ENCODE measurements around the gene MCF2L2. TPM values are rescaled to one million over a fixed set of nuclear protein-coding genes. Genes with fewer than 3 reads are reported as not detected.
A peak's percentile ranks its signal among the peaks of the same experiment; 100 is the strongest.
"Not testable (repeated sequence)": the region's sequence is repeated elsewhere in the genome, so short reads cannot be mapped to it uniquely, and the experiment has no call there.

The MCF2L2 gene
- total RNA-seq, 1 experiment from 2014 or later = 0.15 TPM

GRCh38 chr3:183210341-183210740 lies 218.1 kb downstream of the MCF2L2 start:
- DNase-seq (ENCODE audit: low read depth) = no peak

DNA sequence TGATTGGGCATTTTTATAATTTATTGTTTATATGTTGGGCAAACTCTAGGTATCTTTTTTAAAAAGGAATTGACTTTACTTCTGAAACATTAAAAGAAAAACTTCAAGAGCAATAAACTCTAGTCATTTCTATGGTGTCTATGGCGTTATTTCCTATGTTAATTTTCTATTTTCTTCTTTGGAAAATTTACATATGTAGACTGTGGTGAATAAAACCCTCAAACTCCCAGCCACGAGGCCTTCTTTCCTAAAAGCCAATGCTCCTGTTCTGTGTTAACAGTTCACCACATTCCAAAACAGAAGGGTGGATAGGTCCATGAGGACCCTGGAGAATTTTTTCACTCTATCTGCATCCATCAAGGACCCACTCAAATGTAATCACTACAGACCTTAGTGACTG lies 219.6 kb downstream of the MCF2L2 start:
- DNase-seq (ENCODE audit: low read depth) = no peak

- no peak for DNase-seq (ENCODE audit: low read depth)
Measured at GRCh38 chr3:183208260-183208659, 220.2 kb downstream of the MCF2L2 start.

- no peak for DNase-seq (ENCODE audit: low read depth)
Measured at GRCh38 chr3:183203670-183204069, 224.7 kb downstream of the MCF2L2 start.

- DNase-seq (ENCODE audit: low read depth) = peak; percentile 37
Measured at GRCh38 chr3:183202004-183202722, 226.3 kb downstream of the MCF2L2 start.

- no peak for DNase-seq (ENCODE audit: low read depth)
Measured at GRCh38 chr3:183198939-183199338, 229.5 kb downstream of the MCF2L2 start.

GRCh38 chr3:183197734-183198133 lies 230.7 kb downstream of the MCF2L2 start:
- no peak for DNase-seq (ENCODE audit: low read depth)

DNA sequence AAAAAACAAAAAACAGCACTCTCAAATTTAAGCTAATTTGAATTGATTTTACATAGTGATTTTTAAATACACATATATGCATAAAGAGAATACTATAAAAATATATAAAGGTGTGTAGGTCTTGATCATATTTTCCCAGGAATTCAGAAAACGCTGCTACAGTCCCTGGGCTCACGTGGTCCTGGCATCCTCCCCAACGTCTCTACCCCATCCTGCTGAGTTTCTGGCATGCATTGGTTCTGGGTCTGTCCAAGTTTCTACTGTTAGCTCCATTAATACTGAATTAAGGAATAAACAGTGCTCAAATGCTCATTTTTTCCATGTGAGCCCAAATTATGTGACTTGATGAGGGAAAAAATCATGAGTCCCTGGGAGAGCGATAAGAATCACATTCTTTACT lies 233.2 kb downstream of the MCF2L2 start:
- no peak for DNase-seq (ENCODE audit: low read depth)

DNA sequence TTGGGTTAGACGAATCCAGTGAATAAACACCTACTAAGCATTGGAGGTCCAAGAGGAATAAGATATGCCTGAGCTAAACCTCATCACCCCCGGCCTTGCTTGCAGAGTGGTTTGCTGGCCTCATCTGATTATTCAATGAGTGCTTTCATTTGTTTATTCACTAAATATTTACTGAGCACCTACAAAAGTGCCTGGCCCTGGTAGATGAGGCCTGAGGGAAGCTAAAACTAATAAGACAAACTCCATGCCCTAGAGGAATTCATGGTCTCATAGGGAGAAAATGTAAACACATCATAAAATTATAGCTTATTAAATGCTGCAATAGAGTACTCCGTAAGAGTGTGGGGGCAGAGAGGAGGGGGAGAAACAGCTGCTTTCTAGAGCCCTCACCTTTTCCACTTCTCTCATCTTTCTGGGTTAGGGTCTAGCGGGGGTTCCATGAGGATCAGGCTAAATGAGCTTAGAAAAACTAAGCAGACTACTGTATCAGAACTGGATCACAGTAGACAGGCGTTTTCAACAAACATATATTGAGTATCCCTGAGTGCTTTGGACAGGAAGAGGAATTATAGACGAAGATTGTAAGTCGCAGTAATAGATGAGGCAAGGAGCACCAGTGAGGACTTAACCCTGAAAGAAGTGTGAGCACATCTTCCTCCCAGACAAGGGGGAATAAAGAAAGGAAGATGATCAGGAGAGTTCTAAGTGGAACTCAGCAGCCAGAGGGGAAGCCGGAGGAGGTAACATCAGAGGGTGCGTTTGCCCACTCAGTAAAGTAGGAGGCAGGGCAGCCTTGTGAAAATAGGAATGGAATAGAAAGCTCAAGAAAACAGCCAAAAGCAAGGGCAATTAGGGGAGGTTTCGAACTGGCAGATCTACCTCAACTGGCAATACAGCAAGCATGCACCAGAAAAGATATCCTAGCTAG lies 234.4 kb downstream of the MCF2L2 start:
- peak; percentile 69 for DNase-seq (ENCODE audit: low read depth)

GRCh38 chr3:183192650-183193300 lies 235.6 kb downstream of the MCF2L2 start:
- peak; percentile 44 for DNase-seq (ENCODE audit: low read depth)

- DNase-seq (ENCODE audit: low read depth) = peak; percentile 65
Measured at GRCh38 chr3:183189641-183190040, 238.8 kb downstream of the MCF2L2 start.

GRCh38 chr3:183188895-183189462 lies 239.4 kb downstream of the MCF2L2 start:
- DNase-seq (ENCODE audit: low read depth) = no peak

DNA sequence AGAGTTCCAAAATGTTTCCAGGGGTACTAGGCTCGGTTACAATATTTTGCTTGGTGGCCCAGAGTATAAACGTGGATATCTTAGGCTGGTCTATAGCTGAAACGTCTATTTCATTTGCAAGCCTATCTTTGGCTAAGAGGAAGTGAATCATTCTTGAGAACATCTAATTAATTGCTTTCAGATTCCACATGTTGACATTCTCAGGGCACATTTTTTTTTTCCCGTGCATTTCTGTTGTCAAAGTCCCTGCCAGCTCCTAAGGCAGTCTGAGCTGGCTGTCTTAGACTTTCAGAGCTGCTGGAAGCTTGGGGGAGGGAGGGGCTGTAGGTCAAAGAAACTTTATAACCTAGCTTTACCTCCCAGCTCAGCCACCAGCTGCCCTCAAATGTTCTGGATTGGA lies 242.7 kb downstream of the MCF2L2 start:
- DNase-seq (ENCODE audit: low read depth) = peak; percentile 95

- peak; percentile 54 for DNase-seq (ENCODE audit: low read depth)
Measured at GRCh38 chr3:183182732-183183610, 245.4 kb downstream of the MCF2L2 start.

GRCh38 chr3:183182073-183182472 lies 246.3 kb downstream of the MCF2L2 start:
- DNase-seq (ENCODE audit: low read depth) = no peak

DNA sequence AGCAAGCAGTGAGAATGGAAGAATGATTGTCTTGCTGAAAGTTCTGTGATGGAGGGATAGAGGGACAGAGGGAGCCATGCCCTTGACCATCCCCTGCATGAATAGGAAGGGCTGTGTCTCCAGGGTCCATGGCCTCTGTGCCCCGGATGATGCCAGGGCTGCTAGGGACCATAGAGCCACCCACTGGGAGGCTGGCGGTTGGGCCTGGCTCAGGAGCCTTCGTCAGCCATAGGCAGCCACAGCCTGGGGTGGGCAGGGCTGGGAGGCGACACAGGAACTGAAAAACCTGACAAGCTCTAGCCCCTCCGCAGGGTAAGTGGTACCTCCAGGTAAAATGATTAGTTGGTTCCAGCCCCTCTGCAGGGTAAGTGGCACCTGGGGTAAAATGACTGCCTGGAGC lies 246.8 kb downstream of the MCF2L2 start:
- no peak for DNase-seq (ENCODE audit: low read depth)

GRCh38 chr3:183180784-183181295 lies 247.6 kb downstream of the MCF2L2 start:
- DNase-seq (ENCODE audit: low read depth) = no peak

GRCh38 chr3:183180110-183180783 lies 248.2 kb downstream of the MCF2L2 start:
- no peak for DNase-seq (ENCODE audit: low read depth)

DNA sequence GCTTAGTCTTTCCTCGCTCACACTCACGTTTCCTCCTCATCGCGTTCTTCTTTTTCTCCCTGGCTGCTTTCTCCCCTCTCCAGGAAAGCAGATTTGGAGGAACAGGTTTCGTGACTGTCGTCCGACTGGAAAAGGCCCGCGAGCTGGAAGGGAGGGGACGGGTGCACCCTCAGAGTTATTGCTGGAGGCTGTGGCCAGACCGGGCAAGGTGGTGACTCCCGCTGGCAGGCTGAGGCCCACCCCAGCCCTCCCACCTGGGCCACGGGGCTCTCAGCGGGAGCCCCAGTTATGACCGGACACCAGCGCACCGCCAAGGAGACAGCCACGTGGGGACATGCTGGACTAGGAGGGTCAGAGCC lies 248.9 kb downstream of the MCF2L2 start:
- not testable (repeated sequence) for DNase-seq (ENCODE audit: low read depth)

DNA sequence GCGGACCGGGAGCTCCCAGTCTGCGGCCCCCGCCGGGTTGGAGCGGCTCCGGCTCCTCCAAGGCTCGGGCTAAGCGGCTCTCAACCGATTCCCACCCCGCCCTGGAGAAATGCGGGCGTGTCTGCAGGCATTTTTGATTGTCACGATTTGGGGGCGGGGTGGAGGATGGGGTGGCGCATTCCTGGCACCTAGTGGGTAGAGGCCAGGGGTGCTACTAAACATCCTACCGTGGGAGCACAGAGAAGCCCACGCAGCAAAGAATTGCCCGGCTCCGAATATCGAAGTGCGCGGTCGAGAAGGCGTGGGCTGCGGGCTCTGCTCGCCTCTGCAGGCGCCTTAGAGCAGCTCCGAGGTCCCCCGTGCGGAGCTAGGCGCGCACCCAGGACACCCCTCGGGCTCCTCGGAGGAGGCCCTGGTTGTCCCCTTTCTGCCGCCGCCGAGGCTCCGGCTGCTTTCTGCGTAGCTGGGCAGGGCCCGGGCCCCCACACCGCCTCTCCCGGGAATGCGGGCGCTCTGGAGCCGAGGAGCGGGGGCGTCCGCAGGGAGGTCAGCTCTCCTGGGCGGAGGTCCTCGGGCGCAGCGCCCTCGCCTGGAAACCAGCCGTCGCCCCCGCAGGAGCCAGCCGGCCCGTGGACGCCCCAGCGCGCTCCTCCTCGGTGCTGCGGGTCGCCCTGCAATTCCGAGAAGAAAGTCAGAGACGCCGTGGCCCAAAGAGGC lies 249.4 kb downstream of the MCF2L2 start:
- DNase-seq (ENCODE audit: low read depth) = peak; percentile 59
